GM18951 (cell line): ENCODE results near the gene EDAR.

Source experiments
- POLR2A ChIP-seq: IDR thresholded peaks from 4 replicates; pipeline ENCODE4 v1.6.1; 2011; ENCODE audit warnings: mild to moderate bottlenecking; ENCODE audit not compliant: insufficient read length, insufficient read depth; ENCODE audit errors: extremely low read depth
- in situ Hi-C: fragments of 300-500 bp; cut with MboI; formaldehyde crosslinking; loops from one replicate; pipeline ENCODE4 v1.12.0; 2022; ENCODE audit warnings: low sequenced_read_pairs, mixed read lengths, inconsistent platforms; ENCODE audit not compliant: unreplicated experiment

Gene EDAR

DNA sequence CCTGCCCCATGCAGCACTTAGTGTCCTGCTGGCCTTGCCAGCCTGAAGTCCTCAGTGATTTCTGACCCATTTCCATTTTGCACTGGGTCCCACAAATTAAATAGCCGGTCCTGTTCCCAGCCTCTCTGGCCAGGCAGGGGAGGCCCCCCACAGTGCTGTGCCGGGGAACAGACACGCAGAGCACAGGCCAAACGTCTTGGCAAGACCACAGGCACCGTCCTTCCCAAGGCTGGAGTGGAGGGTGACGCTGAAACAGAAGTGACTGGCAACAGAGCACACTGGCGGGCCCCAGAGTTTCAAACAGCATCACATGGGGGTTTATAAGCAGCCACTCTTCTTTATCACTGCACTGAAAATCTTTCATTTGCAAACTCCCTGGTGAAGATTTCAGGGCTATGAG, 52.2 kb downstream of the EDAR start:
- TF ChIP-seq POLR2A, result no peak
- in situ Hi-C loops, result no loop called here

DNA sequence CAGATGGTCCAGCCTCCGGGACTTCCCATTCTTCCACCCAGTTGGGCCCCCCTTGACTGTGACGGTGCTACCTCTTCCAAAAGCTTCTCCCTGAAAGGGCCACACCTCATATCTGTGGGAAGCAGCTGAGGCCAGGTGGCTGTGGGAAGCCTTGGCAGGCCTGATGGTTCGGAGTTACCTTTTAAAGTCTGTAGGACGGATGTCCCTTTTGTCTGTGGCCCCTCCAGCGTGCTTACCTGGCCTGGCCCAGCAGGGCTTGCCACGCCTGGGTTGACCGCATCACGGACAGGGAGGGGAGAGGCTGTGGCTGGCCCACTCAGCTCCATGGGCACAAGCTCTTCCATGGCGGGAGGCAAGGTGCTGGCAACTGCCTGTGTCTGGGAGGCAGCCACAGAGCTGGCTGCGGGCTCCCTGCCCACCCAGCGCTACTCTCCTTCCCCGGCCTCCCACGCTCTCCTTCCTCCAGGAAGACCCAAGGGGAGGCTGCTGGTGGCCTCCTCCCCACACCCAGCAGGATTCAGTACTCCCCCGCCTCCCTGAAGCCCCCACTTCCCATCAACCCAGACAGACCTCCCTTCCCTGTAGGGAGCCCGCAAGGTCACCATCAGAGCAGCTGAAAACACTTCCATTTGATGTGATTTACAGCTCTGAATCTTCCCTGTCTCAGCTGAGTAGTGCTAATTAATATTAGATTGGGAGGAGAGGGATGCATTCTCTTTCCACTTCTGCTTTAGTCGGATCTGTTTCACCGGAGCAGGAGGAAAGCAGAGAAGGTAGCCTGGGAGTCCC, 52.8 kb downstream of the EDAR start:
- no peak for TF ChIP-seq POLR2A
- in situ Hi-C loops, result no loop called here

GRCh38 chr2:108935271-108935741, 53.7 kb downstream of the EDAR start:
- no peak for TF ChIP-seq POLR2A
- in situ Hi-C loops, result no loop called here

GRCh38 chr2:108934583-108935245, 54.3 kb downstream of the EDAR start:
- TF ChIP-seq POLR2A, result no peak
- in situ Hi-C loops, result no loop called here

DNA sequence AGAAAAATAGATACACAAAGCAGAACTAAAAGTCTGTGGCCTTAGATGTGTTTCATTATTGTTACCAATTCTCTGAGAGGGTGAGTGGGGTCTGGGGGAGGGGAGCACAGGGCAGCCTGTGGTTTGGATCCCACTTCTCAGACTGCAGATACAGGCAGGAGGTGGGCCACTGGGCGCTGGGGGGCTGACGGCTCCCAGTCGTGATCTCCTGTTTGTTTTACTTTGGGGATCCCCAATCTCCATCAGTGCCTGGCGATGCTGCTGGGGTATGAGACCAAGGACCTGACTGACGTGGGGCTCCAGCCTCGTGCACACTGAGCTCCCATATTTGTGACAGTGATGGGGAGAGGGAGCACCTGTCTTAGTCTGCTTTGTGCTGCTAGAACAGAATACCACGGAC, 54.9 kb downstream of the EDAR start:
- no peak for TF ChIP-seq POLR2A
- in situ Hi-C loops, result no loop called here

DNA sequence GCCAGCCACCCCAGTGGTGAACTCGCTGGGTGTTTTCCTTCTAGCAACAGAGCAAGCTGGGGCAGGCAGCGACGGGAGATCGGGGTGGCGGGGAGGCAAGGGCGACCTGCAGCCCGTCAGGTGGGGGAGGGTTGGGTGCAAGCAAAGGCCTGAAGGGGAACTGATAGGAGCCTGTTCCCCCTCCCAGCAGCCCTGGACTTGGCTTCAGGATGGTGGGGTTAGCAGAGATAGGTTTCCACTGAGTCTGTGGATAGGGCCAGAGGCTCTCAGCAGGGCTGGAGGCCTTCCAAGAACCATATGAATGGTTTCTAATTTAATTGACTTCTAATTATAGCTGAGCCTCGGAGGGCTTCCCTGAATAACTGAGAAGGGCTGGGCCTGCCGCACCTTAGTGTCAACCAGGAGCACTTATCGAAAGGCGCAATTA, 55.3 kb downstream of the EDAR start:
- TF ChIP-seq POLR2A, result no peak
- in situ Hi-C loops, result no loop called here

GRCh38 chr2:108932736-108933332, 56.2 kb downstream of the EDAR start:
- in situ Hi-C loops, result no loop called here
- no peak for TF ChIP-seq POLR2A

- TF ChIP-seq POLR2A, result no peak
- in situ Hi-C loops, result no loop called here
These were observed 57.6 kb downstream of the EDAR start for GRCh38 chr2:108931372-108931771.

GRCh38 chr2:108929807-108930425, 59.1 kb downstream of the EDAR start:
- TF ChIP-seq POLR2A, result no peak
- in situ Hi-C loops, result no loop called here

DNA sequence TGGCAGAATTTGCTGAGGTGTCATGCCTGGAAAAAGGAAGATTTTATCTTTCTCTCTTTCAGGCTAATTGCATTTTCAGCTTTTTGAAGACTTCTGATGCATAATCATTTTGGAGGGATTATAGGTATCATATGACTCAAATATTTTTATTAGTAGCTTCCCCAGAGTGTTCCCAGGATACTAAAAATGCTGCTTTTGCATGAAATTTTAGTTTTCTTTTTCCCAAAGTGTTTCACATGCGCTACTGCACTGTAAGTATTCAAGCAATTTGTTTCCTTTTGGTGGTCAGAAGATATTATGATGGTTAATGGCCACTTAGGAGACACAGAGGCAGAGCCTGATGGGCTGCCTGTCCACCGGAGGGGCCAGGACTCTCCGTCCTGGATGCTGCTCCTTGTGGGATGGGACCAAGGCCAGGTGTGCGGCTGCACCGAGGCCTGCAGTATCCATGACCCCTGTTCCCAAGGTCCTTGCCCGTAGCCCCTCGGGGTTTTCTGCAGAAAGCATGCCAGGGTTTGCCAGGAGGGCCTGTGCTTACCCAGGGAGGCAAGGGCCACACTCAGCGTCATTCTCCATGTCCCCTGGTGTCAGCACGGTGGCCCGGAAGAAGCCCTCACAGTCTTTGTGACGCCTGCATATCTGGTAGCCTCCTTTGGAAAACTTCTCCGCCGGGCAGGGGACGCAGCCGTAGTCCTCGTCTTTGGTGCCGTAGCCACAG, 60.2 kb downstream of the EDAR start:
- in situ Hi-C loops, result no loop called here
- no peak for TF ChIP-seq POLR2A

GRCh38 chr2:108927936-108928659, 60.9 kb downstream of the EDAR start:
- TF ChIP-seq POLR2A, result no peak
- in situ Hi-C loops, result no loop called here

- no peak for TF ChIP-seq POLR2A
- in situ Hi-C loops, result no loop called here
These were observed 61.6 kb downstream of the EDAR start for GRCh38 chr2:108927405-108927804.
